Suprapubic skin (tissue), 3 donors: Measurements from ENCODE around the gene CEBPG.

Source experiments
- CTCF ChIP-seq, 2 donors: fragments of 200-600 bp in 1 of 2; fragments of 450-650 bp in 1 of 2; sonication (generic) in 1 of 2; IDR thresholded peaks; one replicate each; pipeline ENCODE4 v1.5.1; 2016 to 2019; ENCODE audit warnings: antibody characterized with exemption in 2 of 2, mild to moderate bottlenecking in 1 of 2, moderate library complexity in 1 of 2
- POLR2A ChIP-seq, 2 donors: fragments of 450-650 bp; IDR thresholded peaks; one replicate each; pipeline ENCODE4 v1.6.1; 2017; ENCODE audit warnings: antibody characterized with exemption in 2 of 2, mild to moderate bottlenecking in 2 of 2, moderate library complexity in 2 of 2

- TF ChIP-seq POLR2A (IDR thresholded peaks at IDR 0.05) (no peak), CTCF (IDR thresholded peaks at IDR 0.05) (no peak)
These were observed 29.0 kb upstream of the CEBPG start for GRCh38 chr19:33344573-33344925.
